Fibroblast of lung (primary cell): Measurements from ENCODE around the gene CRYGS.

Source experiments
- EZH2 ChIP-seq: IDR thresholded peaks from 2 replicates; pipeline ENCODE4 v1.5.1; 2012; ENCODE audit warnings: low read length, control low read depth, mild to moderate bottlenecking; ENCODE audit errors: missing control alignments
- TF ChIP-seq, protein P1 (sequence below), 2 donors: IDR thresholded peaks in 1 of 2; conservative IDR thresholded peaks in 1 of 2; 1 replicate in 1 of 2; 2 replicates in 1 of 2; pipeline ENCODE4 v1.5.1; 2011 to 2012; ENCODE audit warnings: low read length in 2 of 2, control low read depth in 1 of 2, inconsistent platforms in 1 of 2, low read depth in 1 of 2, mild to moderate bottlenecking in 1 of 2

DNA sequence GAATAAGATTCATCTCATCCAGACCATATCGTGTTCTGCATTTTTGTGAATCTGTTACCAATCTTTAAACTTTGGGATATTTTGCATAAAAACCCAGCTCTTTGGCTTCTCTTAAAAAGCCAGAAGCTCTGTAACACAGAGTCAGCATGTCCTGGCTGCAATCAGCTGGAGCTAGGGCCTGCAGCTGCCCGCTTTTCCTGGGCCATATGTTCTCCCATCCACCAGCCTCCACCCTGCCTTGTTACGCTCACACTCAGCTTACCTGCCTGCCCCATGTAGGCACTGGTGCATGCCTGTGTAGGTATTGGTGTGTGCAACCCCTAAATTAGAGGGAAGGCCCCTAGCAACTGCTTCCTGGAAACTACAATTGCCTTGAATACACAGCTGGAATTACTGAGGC lies 48.2 kb downstream of the CRYGS start:
- TF ChIP-seq EZH2 = no peak
- TF ChIP-seq, protein P1, sequence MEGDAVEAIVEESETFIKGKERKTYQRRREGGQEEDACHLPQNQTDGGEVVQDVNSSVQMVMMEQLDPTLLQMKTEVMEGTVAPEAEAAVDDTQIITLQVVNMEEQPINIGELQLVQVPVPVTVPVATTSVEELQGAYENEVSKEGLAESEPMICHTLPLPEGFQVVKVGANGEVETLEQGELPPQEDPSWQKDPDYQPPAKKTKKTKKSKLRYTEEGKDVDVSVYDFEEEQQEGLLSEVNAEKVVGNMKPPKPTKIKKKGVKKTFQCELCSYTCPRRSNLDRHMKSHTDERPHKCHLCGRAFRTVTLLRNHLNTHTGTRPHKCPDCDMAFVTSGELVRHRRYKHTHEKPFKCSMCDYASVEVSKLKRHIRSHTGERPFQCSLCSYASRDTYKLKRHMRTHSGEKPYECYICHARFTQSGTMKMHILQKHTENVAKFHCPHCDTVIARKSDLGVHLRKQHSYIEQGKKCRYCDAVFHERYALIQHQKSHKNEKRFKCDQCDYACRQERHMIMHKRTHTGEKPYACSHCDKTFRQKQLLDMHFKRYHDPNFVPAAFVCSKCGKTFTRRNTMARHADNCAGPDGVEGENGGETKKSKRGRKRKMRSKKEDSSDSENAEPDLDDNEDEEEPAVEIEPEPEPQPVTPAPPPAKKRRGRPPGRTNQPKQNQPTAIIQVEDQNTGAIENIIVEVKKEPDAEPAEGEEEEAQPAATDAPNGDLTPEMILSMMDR (conservative IDR thresholded peaks at IDR 0.05 in 1 of 2, IDR thresholded peaks at IDR 0.05 in 1 of 2; ENCODE audit: low read depth in 1 of 2, low read length in 2 of 2) = no peak
